ENCODE data around the gene RTN4. TPM values are rescaled to one million over a fixed set of nuclear protein-coding genes. Genes with fewer than 3 reads are reported as not detected.
A peak's percentile ranks its signal among the peaks of the same experiment; 100 is the strongest.

RTN4 gene
- total RNA-seq, 1 experiment from 2014 or later: 236 TPM

DNA sequence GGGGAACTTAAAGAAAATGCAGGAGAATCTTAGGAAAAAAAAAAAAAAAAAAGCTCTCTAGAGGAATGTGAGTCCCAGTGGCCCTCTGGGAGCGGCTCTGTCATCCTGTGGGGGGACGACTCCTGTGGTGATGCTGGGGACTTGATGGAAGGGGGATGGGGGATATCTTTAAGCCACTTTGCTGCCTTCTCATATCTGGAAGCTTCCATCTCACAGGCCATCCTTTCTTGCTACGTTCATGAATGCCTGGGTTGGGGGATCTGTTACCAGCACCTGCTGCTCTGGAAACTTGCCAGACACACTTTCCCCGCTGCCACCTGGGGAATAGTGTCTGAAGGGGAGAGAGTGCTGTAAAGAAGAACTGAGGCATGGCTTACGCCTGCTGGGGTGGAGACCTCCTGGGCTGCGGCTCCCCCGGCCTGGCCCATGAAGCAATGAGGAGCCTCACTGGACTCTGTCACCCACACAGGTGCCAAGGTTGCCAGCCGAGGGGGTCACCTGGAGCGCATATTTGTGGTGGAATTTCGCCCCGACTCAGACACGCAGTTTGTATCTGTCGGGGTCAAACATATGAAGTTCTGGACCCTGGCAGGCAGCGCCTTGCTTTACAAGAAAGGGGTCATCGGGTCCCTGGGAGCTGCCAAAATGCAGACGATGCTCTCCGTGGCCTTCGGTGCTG lies 92.8 kb downstream of the RTN4 start:
- Mint-ChIP-seq H3K36me3 (ENCODE audit: insufficient read depth, unreplicated experiment) (peaks cover 37% of the 10 kb centered on the region), H3K27ac (ENCODE audit: unreplicated experiment) (peak overlapping the region; percentile 80), H3K9me3 (ENCODE audit: unreplicated experiment) (no peaks in the 10 kb centered on the region), H3K4me1 (ENCODE audit: low read depth, unreplicated experiment) (peaks cover 21% of the 10 kb centered on the region), H3K4me3 (ENCODE audit: unreplicated experiment) (no peak overlapping the region), H3K27me3 (ENCODE audit: insufficient read depth, unreplicated experiment) (no peaks in the 10 kb centered on the region)
- no peak for DNase-seq
- Histone ChIP-seq H3K4me3 (ENCODE audit: low read depth, low read length) (no peak overlapping the region), H3K27me3 (replicated peaks; ENCODE audit: control insufficient read depth, insufficient read depth, low read length) (no peaks in the 10 kb centered on the region), H3K4me1 (peaks cover 19% of the 10 kb centered on the region), H3K9me3 (no peaks in the 10 kb centered on the region), H3K36me3 (ENCODE audit: control insufficient read depth, insufficient read depth, low read length) (no peaks in the 10 kb centered on the region; the same call in 1 of the 2 replicates)
- ChIA-PET CTCF (interaction anchor here (1.2 kb wide), 1 partner anchor 58 kb away, joined by 5 read pairs; no protein-coding TSS in a partner anchor), POLR2A (no interaction called here)
- no TSS peak for BruUV-seq (replicated peaks)
- intact Hi-C loops (cut with micrococcal nuclease; ENCODE audit: unreplicated experiment): no loop called here
- TF ChIP-seq, protein P1, sequence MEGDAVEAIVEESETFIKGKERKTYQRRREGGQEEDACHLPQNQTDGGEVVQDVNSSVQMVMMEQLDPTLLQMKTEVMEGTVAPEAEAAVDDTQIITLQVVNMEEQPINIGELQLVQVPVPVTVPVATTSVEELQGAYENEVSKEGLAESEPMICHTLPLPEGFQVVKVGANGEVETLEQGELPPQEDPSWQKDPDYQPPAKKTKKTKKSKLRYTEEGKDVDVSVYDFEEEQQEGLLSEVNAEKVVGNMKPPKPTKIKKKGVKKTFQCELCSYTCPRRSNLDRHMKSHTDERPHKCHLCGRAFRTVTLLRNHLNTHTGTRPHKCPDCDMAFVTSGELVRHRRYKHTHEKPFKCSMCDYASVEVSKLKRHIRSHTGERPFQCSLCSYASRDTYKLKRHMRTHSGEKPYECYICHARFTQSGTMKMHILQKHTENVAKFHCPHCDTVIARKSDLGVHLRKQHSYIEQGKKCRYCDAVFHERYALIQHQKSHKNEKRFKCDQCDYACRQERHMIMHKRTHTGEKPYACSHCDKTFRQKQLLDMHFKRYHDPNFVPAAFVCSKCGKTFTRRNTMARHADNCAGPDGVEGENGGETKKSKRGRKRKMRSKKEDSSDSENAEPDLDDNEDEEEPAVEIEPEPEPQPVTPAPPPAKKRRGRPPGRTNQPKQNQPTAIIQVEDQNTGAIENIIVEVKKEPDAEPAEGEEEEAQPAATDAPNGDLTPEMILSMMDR (IDR thresholded peaks at IDR 0.05; ENCODE audit: insufficient read depth in 1 of 2, low read depth in 1 of 2, low read length in 1 of 2, severe bottlenecking in 1 of 2, unreplicated experiment in 1 of 2): no peak

DNA sequence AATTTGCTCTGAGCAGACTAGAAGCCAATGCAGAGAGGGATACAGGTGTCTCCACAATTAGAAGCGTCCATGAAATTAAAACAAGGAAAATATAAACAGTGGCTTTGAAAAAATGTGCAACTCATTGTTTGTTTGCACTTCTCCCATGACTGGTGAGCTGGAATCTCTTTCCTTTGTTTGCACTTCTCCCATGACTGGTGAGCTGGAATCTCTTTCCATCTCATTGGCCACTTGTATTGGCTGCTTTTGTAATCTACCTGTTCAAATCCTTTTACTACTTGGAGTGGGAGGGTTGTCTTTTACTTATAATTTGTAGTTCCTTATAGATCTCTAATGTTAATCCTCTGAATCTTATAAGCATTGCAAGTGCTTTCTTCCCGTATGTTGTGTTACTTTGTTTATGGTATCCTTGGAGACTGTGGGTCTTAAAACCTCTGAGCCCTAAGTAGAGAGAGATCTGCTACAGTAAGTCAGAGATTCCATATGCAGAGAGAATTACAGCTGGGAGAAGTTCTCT lies 94.1 kb downstream of the RTN4 start:
- BruUV-seq (replicated peaks): no TSS peak

DNA sequence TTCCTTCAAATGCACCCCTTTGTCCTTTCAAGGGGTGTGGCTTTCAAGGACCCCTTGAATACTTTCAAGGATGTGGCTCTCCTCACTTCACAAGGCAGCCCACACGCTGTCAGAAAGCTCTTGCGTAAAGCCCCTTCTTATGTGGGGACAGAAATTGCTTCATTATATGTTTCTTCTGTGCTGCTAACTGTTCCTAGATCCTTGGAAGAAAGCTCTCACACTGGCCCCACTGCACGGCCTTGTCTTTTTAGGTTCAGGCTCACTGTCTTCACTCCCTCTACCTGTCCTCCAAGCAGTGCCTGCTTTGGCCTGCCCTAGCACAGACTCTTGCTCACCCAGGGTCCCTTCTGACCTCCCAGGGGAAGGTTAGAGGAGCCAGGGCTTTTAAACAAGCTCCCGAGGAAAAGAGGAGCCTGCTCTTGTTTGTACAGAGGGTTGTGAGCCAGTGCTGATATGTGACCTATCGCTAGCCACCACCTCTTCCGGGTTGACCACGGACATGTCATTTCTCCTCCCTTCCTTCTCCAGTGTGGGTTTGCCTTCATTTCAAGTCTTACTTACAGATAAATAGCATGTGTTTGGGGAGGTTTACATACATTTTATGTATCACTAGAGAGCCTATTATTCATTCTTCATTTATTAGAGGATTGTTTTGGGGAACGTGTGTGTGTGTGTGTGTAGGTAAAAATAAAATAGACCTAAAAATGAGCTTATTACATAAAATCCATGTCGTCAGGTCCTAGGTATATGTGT lies 94.7 kb downstream of the RTN4 start:
- Mint-ChIP-seq H3K4me1 (ENCODE audit: low read depth, unreplicated experiment) (peaks cover 26% of the 10 kb centered on the region), H3K27ac (ENCODE audit: unreplicated experiment) (peak overlapping the region; percentile 80)

More for the DNA sequence above, 94.1 kb downstream of the RTN4 start:
- Mint-ChIP-seq H3K27me3 (ENCODE audit: insufficient read depth, unreplicated experiment) (no peaks in the 10 kb centered on the region), H3K4me3 (ENCODE audit: unreplicated experiment) (peak overlapping the region; percentile 51), H3K9me3 (ENCODE audit: unreplicated experiment) (no peaks in the 10 kb centered on the region), H3K36me3 (ENCODE audit: insufficient read depth, unreplicated experiment) (peaks cover 25% of the 10 kb centered on the region), H3K27ac (ENCODE audit: unreplicated experiment) (peak overlapping the region; percentile 80), H3K4me1 (ENCODE audit: low read depth, unreplicated experiment) (peaks cover 21% of the 10 kb centered on the region)
- TF ChIP-seq, protein P1 (IDR thresholded peaks at IDR 0.05; ENCODE audit: insufficient read depth in 1 of 2, low read depth in 1 of 2, low read length in 1 of 2, severe bottlenecking in 1 of 2, unreplicated experiment in 1 of 2): no peak
- H3K4me3 ChIP-seq (ENCODE audit: low read depth, low read length): no peak overlapping the region
- no peaks in the 10 kb centered on the region; the same call in 1 of the 2 replicates for H3K36me3 ChIP-seq (ENCODE audit: control insufficient read depth, insufficient read depth, low read length)
- POLR2A ChIA-PET: interaction anchor here (0.8 kb wide), 2 partner anchors 57 to 153 kb away, joined by 3 read pairs; no protein-coding TSS in a partner anchor
- H3K4me1 ChIP-seq: peaks cover 19% of the 10 kb centered on the region
- intact Hi-C loops (cut with micrococcal nuclease; ENCODE audit: unreplicated experiment): no loop called here
- H3K9me3 ChIP-seq: no peaks in the 10 kb centered on the region
- peak in 1 of 2 experiments; percentile 62 for DNase-seq
- CTCF ChIA-PET: interaction anchor here (1.2 kb wide), 1 partner anchor 56 kb away, joined by 5 read pairs; no protein-coding TSS in a partner anchor
- H3K27me3 ChIP-seq (replicated peaks; ENCODE audit: control insufficient read depth, insufficient read depth, low read length): no peaks in the 10 kb centered on the region

More for the DNA sequence above, 94.7 kb downstream of the RTN4 start:
- no peaks in the 10 kb centered on the region; the same call in 1 of the 2 replicates for H3K36me3 ChIP-seq (ENCODE audit: control insufficient read depth, insufficient read depth, low read length)
- no TSS peak for BruUV-seq (replicated peaks)
- TF ChIP-seq, protein P1 (IDR thresholded peaks at IDR 0.05; ENCODE audit: insufficient read depth in 1 of 2, low read depth in 1 of 2, low read length in 1 of 2, severe bottlenecking in 1 of 2, unreplicated experiment in 1 of 2): no peak
- Mint-ChIP-seq H3K9me3 (ENCODE audit: unreplicated experiment) (no peaks in the 10 kb centered on the region), H3K27me3 (ENCODE audit: insufficient read depth, unreplicated experiment) (no peaks in the 10 kb centered on the region), H3K4me3 (ENCODE audit: unreplicated experiment) (peak overlapping the region; percentile 51), H3K36me3 (ENCODE audit: insufficient read depth, unreplicated experiment) (peaks cover 24% of the 10 kb centered on the region)
- DNase-seq: peak in 1 of 2 experiments; percentile 24
- CTCF ChIA-PET: no interaction called here
- no peaks in the 10 kb centered on the region for H3K9me3 ChIP-seq
- peaks cover 19% of the 10 kb centered on the region for H3K4me1 ChIP-seq
- intact Hi-C loops (cut with micrococcal nuclease; ENCODE audit: unreplicated experiment): no loop called here
- H3K4me3 ChIP-seq (ENCODE audit: low read depth, low read length): no peak overlapping the region
- no peaks in the 10 kb centered on the region for H3K27me3 ChIP-seq (replicated peaks; ENCODE audit: control insufficient read depth, insufficient read depth, low read length)
- POLR2A ChIA-PET: interaction anchor here (0.8 kb wide), 2 partner anchors 56 to 154 kb away, joined by 3 read pairs; no protein-coding TSS in a partner anchor
